Mesenchymal stem cell (in vitro differentiated cells and primary cell): Measurements from ENCODE around the gene OTOG.

ENCODE experiments used
- DNase-seq: peaks from one replicate; pipeline ENCODE4 v3.0.0-alpha.2; 2013
- H2AFZ ChIP-seq: one replicate; pipeline ENCODE4 v1.6.1; 2013; ENCODE audit warnings: low read depth, mild to moderate bottlenecking, control low read depth, inconsistent platforms, low read length, moderate library complexity
- H2AK5ac ChIP-seq: 2 replicates; pipeline ENCODE4 v1.6.1; 2013; ENCODE audit warnings: low read length, moderate library complexity, mild to moderate bottlenecking, inconsistent platforms; ENCODE audit not compliant: severe bottlenecking
- H2BK120ac ChIP-seq: one replicate; pipeline ENCODE4 v1.6.1; 2013; ENCODE audit warnings: low read depth, mild to moderate bottlenecking, inconsistent platforms, low read length, moderate library complexity
- H2BK12ac ChIP-seq, 2 experiments: one replicate each; pipeline ENCODE4 v1.6.1; 2013; ENCODE audit warnings: inconsistent platforms in 2 of 2, low read length in 2 of 2, mild to moderate bottlenecking in 2 of 2, moderate library complexity in 2 of 2, control low read depth in 1 of 2
- H2BK15ac ChIP-seq: one replicate; pipeline ENCODE4 v1.6.1; 2013; ENCODE audit warnings: mild to moderate bottlenecking, low read depth, inconsistent platforms; ENCODE audit not compliant: poor library complexity, severe bottlenecking
- H2BK5ac ChIP-seq: 2 replicates; pipeline ENCODE4 v1.6.1; 2013; ENCODE audit warnings: low read depth, mild to moderate bottlenecking, low read length, control low read depth, inconsistent platforms; ENCODE audit not compliant: poor library complexity, severe bottlenecking
- H3K14ac ChIP-seq, 2 experiments: one replicate each; pipeline ENCODE4 v1.6.1; 2013; ENCODE audit warnings: inconsistent platforms in 2 of 2, low read length in 2 of 2, control low read depth in 1 of 2, mild to moderate bottlenecking in 1 of 2, moderate library complexity in 1 of 2
- H3K18ac ChIP-seq, 2 experiments: one replicate each; pipeline ENCODE4 v1.6.1; 2013; ENCODE audit warnings: inconsistent platforms in 2 of 2, low read length in 2 of 2, control low read depth in 1 of 2, low read depth in 1 of 2, mild to moderate bottlenecking in 1 of 2
- H3K23ac ChIP-seq, 2 experiments: one replicate each; pipeline ENCODE4 v1.6.1; 2013; ENCODE audit warnings: inconsistent platforms in 2 of 2, low read length in 2 of 2, mild to moderate bottlenecking in 2 of 2, moderate library complexity in 2 of 2, control low read depth in 1 of 2
- H3K27ac ChIP-seq: 2 replicates; pipeline ENCODE4 v1.5.1; 2013; ENCODE audit warnings: mild to moderate bottlenecking, moderate library complexity, low read length, control low read depth, inconsistent platforms; ENCODE audit not compliant: poor library complexity, severe bottlenecking
- H3K27me3 ChIP-seq, 2 experiments: 2 replicates each; pipeline versions ENCODE4 v1.6.1 to v1.7.0; 2013; ENCODE audit warnings: low read length in 2 of 2, mild to moderate bottlenecking in 2 of 2, moderate library complexity in 2 of 2, control low read depth in 1 of 2, inconsistent platforms in 1 of 2; ENCODE audit not compliant: control insufficient read depth in 1 of 2, insufficient read depth in 1 of 2
- H3K36me3 ChIP-seq, 2 experiments: 2 replicates each; pipeline versions ENCODE4 v1.6.1 to v1.7.0; 2013; ENCODE audit warnings: low read length in 2 of 2, control low read depth in 1 of 2, inconsistent platforms in 1 of 2, low read depth in 1 of 2, mild to moderate bottlenecking in 1 of 2; ENCODE audit not compliant: insufficient read depth in 2 of 2, control insufficient read depth in 1 of 2
- H3K4ac ChIP-seq, 2 experiments: one replicate each; pipeline ENCODE4 v1.6.1; 2013; ENCODE audit warnings: inconsistent platforms in 2 of 2, low read length in 2 of 2, mild to moderate bottlenecking in 2 of 2, moderate library complexity in 2 of 2, control low read depth in 1 of 2, low read depth in 1 of 2
- H3K4me1 ChIP-seq: 2 replicates; pipeline ENCODE4 v1.6.1; 2013; ENCODE audit warnings: low read depth, low read length, control low read depth; ENCODE audit not compliant: control insufficient read depth, insufficient read depth
- H3K4me2 ChIP-seq: 2 replicates; pipeline ENCODE4 v1.6.1; 2013; ENCODE audit warnings: low read length, mild to moderate bottlenecking, inconsistent platforms; ENCODE audit not compliant: poor library complexity, severe bottlenecking
- H3K4me3 ChIP-seq, 2 experiments: 2 replicates each; pipeline versions ENCODE4 v1.5.1 to v1.7.0; 2013; ENCODE audit warnings: low read length in 2 of 2, mild to moderate bottlenecking in 2 of 2, control low read depth in 1 of 2, low read depth in 1 of 2; ENCODE audit not compliant: insufficient read depth in 1 of 2
- H3K79me1 ChIP-seq: replicated peaks from 2 replicates; pipeline ENCODE4 v1.6.1; 2013; ENCODE audit warnings: mild to moderate bottlenecking, control low read depth, low read length, inconsistent platforms; ENCODE audit not compliant: poor library complexity, severe bottlenecking
- H3K9ac ChIP-seq: 2 replicates; pipeline ENCODE4 v1.7.0; 2013; ENCODE audit warnings: mild to moderate bottlenecking, low read length, moderate library complexity
- H3K9me3 ChIP-seq: 2 replicates; pipeline ENCODE4 v1.7.0; 2013; ENCODE audit warnings: mild to moderate bottlenecking, low read length; ENCODE audit not compliant: control insufficient read depth
- H4K8ac ChIP-seq: one replicate; pipeline ENCODE4 v1.6.1; 2013; ENCODE audit warnings: inconsistent platforms, mild to moderate bottlenecking, low read length, moderate library complexity
- H4K91ac ChIP-seq: one replicate; pipeline ENCODE4 v1.6.1; 2013; ENCODE audit warnings: mild to moderate bottlenecking, low read length, inconsistent platforms
- WGBS: methylation state at CpG from one replicate; pipeline ENCODE4 v1.1.7; 2013; ENCODE audit warnings: mixed read lengths; 5-methylcytosine and 5-hydroxymethylcytosine counted together

The OTOG gene

GRCh38 chr11:17591293-17591692, 44.2 kb downstream of the OTOG start:
- H2BK120ac ChIP-seq, result no peak overlapping the region
- no peak overlapping the region for H3K14ac ChIP-seq
- H3K4me1 ChIP-seq, result no peaks in the 10 kb centered on the region
- H3K18ac ChIP-seq, result no peak overlapping the region
- no peak overlapping the region for H2BK15ac ChIP-seq
- peaks cover 3% of the 10 kb centered on the region for H3K9me3 ChIP-seq
- H3K27me3 ChIP-seq, result peaks cover 13 to 69% of the 10 kb centered on the region in 2 experiments
- no peak overlapping the region for H3K4me2 ChIP-seq
- no peak overlapping the region for H4K8ac ChIP-seq
- no peak overlapping the region for H2AK5ac ChIP-seq
- H2AFZ ChIP-seq, result no peak overlapping the region
- H2BK12ac ChIP-seq, result no peak overlapping the region
- no peaks in the 10 kb centered on the region for H3K36me3 ChIP-seq
- no peak overlapping the region for H3K9ac ChIP-seq
- no peak overlapping the region for H3K27ac ChIP-seq
- H2BK5ac ChIP-seq, result no peak overlapping the region
- H3K79me1 ChIP-seq, result no peaks in the 10 kb centered on the region
- no peak overlapping the region for H3K23ac ChIP-seq
- WGBS, result 84% methylated on average over 11 of the region's 11 CpGs
- H3K4ac ChIP-seq, result no peak overlapping the region
- no peak for DNase-seq
- no peak overlapping the region for H3K4me3 ChIP-seq
- no peak overlapping the region for H4K91ac ChIP-seq

DNA sequence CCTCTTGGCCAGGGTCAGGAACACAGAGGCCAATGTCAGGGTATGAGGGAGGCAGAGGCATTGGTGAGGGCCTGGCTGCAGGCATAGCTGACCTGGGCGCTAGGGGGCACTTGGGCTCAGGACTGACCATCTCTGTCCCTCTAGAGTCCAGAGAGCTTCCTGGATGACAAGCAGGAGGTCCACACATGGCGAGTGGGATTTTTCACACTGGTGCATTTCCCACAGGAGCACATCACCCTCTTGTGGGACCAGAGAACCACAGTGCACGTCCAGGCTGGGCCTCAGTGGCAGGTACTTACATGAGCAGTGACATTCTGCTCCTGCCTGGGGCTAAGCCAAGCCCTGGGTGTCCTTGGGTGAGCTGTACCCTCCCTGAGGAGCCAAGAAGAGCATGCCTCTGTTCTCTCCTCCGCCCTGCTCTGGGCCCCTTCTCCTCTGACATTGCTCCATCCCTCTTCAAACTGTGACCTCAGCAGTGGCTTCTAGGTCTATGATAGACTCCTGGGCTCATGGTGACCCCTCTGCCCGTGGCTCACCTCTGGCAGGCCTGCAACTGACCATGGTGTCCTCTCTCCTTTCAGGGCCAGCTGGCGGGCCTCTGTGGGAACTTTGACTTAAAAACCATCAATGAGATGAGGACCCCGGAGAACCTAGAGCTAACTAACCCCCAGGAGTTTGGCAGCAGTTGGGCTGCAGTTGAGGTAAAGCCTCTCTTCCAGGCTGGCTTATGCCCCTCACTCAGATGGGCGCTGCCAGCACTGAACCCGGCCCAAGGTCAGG, 46.6 kb downstream of the OTOG start:
- Histone ChIP-seq H3K18ac (no peak overlapping the region), H3K23ac (no peak overlapping the region), H2AK5ac (no peak overlapping the region), H3K4me2 (no peak overlapping the region), H4K91ac (no peak overlapping the region), H3K4ac (no peak overlapping the region), H3K4me1 (no peaks in the 10 kb centered on the region), H3K9ac (no peak overlapping the region), H2BK5ac (no peak overlapping the region), H3K79me1 (no peaks in the 10 kb centered on the region), H2BK15ac (no peak overlapping the region), H2BK12ac (no peak overlapping the region), H2BK120ac (no peak overlapping the region), H3K9me3 (peaks cover 3% of the 10 kb centered on the region), H3K36me3 (no peaks in the 10 kb centered on the region), H3K4me3 (no peak overlapping the region), H3K27ac (no peak overlapping the region), H3K27me3 (peaks cover 17 to 69% of the 10 kb centered on the region in 2 experiments), H2AFZ (no peak overlapping the region), H4K8ac (no peak overlapping the region), H3K14ac (no peak overlapping the region)
- WGBS, result 58% methylated on average over 7 of the region's 9 CpGs
- DNase-seq, result no peak

DNA sequence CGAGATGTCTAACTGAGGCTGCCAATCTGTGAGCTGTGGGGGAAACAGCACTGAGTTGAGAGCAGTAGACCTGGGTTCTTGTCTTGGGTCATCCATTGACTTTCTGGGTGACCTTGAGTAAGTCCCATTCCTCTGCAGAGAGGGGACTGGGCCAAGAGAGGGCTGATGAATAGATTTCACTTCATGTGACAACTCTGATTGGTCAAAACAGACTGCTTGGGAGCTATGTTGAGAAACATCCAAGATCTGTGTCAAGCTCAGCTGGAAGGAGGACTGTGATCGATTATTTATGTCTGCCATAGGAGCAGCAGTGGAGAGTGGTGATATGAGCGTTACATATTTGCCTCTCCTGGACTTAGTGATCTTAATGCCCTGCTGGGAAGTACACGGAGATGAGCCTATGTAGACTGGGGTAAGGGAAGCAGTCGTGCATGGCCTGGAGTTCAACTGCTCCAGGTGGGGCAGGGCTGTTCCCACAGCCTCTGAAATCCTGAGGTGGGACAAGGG, 47.7 kb downstream of the OTOG start:
- Histone ChIP-seq H3K4ac (no peak overlapping the region), H3K36me3 (no peaks in the 10 kb centered on the region), H3K27ac (no peak overlapping the region), H2BK120ac (no peak overlapping the region), H3K9me3 (peaks cover 3% of the 10 kb centered on the region), H2AK5ac (no peak overlapping the region), H3K9ac (no peak overlapping the region), H3K27me3 (peaks cover 17 to 71% of the 10 kb centered on the region in 2 experiments), H2BK12ac (no peak overlapping the region), H3K14ac (no peak overlapping the region), H3K18ac (no peak overlapping the region), H2BK15ac (no peak overlapping the region), H3K79me1 (no peaks in the 10 kb centered on the region), H3K4me1 (no peaks in the 10 kb centered on the region), H4K8ac (no peak overlapping the region), H4K91ac (no peak overlapping the region), H2AFZ (no peak overlapping the region), H3K23ac (no peak overlapping the region), H3K4me2 (no peak overlapping the region), H2BK5ac (no peak overlapping the region), H3K4me3 (no peak overlapping the region)
- 79% methylated on average over 5 of the region's 5 CpGs for WGBS
- no peak for DNase-seq

DNA sequence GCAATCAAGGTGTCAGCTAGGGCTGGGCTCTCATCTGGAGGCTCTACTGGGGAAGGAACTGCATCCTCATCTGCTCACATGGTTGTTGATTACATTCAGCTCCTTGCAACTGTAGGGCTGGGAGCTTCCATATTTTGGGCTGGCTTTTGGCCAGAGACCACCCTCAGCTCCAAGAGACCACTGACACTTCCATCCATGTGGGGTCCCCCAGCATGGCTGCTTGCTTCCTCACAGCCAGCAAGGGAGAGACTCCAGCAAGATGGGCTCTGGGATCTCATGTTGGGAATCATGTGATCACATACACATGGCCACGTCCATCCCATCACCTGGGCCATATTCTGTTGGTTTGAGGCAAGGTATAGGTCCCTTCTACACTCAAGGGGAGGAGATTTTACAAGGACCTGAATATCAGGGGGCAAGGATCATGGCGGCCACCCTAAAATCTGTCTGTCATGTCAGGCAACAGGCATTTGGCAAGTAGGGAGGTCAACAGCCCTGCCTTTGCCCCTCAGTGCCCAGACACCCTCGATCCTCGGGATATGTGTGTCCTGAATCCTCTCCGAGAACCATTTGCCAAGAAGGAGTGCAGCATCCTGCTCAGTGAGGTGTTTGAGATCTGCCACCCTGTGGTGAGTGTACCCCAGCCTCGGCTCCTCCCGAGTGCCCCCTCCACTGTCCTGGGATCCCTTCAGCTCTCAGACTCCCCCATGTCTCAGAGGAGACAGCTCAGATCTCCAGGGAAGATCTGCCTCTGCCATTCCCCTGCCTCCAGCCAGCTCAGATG, 48.7 kb downstream of the OTOG start:
- Histone ChIP-seq H3K23ac (no peak overlapping the region), H3K9me3 (peaks cover 3% of the 10 kb centered on the region), H3K27me3 (peaks cover 25 to 74% of the 10 kb centered on the region in 2 experiments), H2AK5ac (no peak overlapping the region), H3K4me2 (no peak overlapping the region), H3K79me1 (no peaks in the 10 kb centered on the region), H3K36me3 (no peaks in the 10 kb centered on the region), H3K4me3 (no peak overlapping the region), H3K14ac (no peak overlapping the region), H2BK120ac (no peak overlapping the region), H2BK12ac (no peak overlapping the region), H3K27ac (no peak overlapping the region), H3K18ac (no peak overlapping the region), H3K4ac (no peak overlapping the region), H4K91ac (no peak overlapping the region), H2AFZ (no peak overlapping the region), H2BK5ac (no peak overlapping the region), H3K9ac (no peak overlapping the region), H4K8ac (no peak overlapping the region), H3K4me1 (no peaks in the 10 kb centered on the region), H2BK15ac (no peak overlapping the region)
- 76% methylated on average over 7 of the region's 7 CpGs for WGBS
- no peak for DNase-seq
